Activated T-cell treated with anti-CD3 and anti-CD28 coated beads, Interleukin-2, amount 50 U/mL, for 72 hours (primary cell): ENCODE results near the gene ETFBKMT. TPM values are rescaled to one million over a fixed set of nuclear protein-coding genes. Genes with fewer than 3 reads are reported as not detected.
"Not testable (repeated sequence)": the region's sequence is repeated elsewhere in the genome, so short reads cannot be mapped to it uniquely, and the experiment has no call there.

Experiments used
- ATAC-seq, 2 donors: fragments of 150-1000 bp; cut with Tn5 transposase; replicated peaks in 1 of 2; 2 replicates each; pipeline ENCODE4 v1.10.0; 2021; ENCODE audit warnings: moderate library complexity in 2 of 2, mild to moderate bottlenecking in 1 of 2
- DNase-seq, 2 donors: peaks; one replicate each; pipeline ENCODE4 v3.0.0; 2021 to 2022; ENCODE audit warnings: mixed read lengths in 1 of 2
- H3K27ac Mint-ChIP-seq: one replicate; pipeline ENCODE4 v1.8.0; 2022; ENCODE audit warnings: mild to moderate bottlenecking, moderate library complexity, mixed read lengths
- H3K27me3 Mint-ChIP-seq: one replicate; pipeline ENCODE4 v1.8.0; 2022; ENCODE audit warnings: low read depth, mixed read lengths
- H3K36me3 Mint-ChIP-seq, 2 donors: one replicate each; pipeline ENCODE4 v1.8.0; 2022; ENCODE audit warnings: mixed read lengths in 2 of 2, mild to moderate bottlenecking in 1 of 2; ENCODE audit not compliant: insufficient read depth in 2 of 2
- H3K4me1 Mint-ChIP-seq: one replicate; pipeline ENCODE4 v1.8.0; 2022; ENCODE audit warnings: low read depth, mixed read lengths
- H3K4me3 Mint-ChIP-seq, 2 donors: one replicate each; pipeline ENCODE4 v1.8.0; 2022; ENCODE audit warnings: mild to moderate bottlenecking in 2 of 2, mixed read lengths in 2 of 2, moderate library complexity in 2 of 2
- H3K9me3 Mint-ChIP-seq, 2 donors: one replicate each; pipeline ENCODE4 v1.8.0; 2022; ENCODE audit warnings: mixed read lengths in 2 of 2
- total RNA-seq, 2 donors: library from RNA; stranded (reverse); gene quantifications; one replicate each; pipeline ENCODE4 v1.2.3, GENCODE V29; 2022

ETFBKMT gene
- total RNA-seq, 2 donors from 2014 or later: 1.3 to 2.0 TPM

DNA sequence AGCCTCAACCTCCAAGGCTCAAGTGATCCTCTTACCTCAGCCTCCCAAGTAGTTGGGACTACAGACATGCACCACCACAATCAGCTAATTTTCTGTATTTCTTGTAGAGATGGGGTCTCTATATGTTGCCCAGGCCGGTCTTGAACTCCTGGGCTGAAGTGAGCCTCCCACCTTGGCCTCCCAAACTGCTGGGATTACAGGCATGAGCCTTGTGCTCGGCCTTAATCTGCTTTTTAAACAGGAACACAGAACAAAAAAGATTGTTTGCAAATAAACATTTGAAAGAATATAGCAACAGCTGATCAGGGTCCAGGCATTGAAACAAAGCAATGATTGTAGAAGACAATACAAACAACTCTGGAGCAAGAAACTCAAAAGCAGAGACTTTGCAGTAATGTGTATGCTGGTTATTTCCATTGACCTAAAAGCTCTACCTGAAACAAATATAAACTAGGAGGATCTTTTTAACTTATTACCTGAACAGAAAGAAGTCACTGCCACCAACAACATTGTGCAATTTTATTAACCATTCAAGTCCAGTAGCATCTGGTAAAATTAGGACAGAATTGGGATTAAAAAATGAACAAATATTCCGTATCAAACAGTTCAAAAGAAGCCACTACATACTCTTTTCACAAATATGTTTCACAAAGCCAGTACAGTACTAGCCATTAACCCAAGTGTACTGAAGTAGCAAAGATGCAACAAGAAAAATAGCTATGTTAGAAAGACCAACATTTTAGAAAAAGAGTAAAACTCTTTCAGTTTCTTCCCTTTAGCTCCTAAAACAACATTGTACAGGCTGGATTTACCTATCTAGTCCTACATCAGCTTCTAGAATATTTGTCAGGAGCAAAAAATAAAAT lies 55.2 kb downstream of the ETFBKMT start:
- Mint-ChIP-seq H3K27me3 (no peaks in the 10 kb centered on the region), H3K36me3 (peaks cover 14 to 22% of the 10 kb centered on the region in 2 donors), H3K4me3 (no peak overlapping the region)

GRCh38 chr12:31715283-31715825 lies 55.9 kb downstream of the ETFBKMT start:
- DNase-seq (no peak), ATAC-seq (no peak)
- H3K27me3 Mint-ChIP-seq: no peaks in the 10 kb centered on the region
- no peak overlapping the region for H3K4me3 Mint-ChIP-seq
- H3K27ac Mint-ChIP-seq: no peak overlapping the region
- peaks cover 6 to 11% of the 10 kb centered on the region in 2 donors for H3K9me3 Mint-ChIP-seq
- H3K4me1 Mint-ChIP-seq: no peaks in the 10 kb centered on the region
- peaks cover 11 to 18% of the 10 kb centered on the region in 2 donors for H3K36me3 Mint-ChIP-seq

More for the DNA sequence above, 55.2 kb downstream of the ETFBKMT start:
- no peak overlapping the region for H3K27ac Mint-ChIP-seq
- peaks cover 10 to 12% of the 10 kb centered on the region in 2 donors for H3K9me3 Mint-ChIP-seq
- no peaks in the 10 kb centered on the region for H3K4me1 Mint-ChIP-seq
- ATAC-seq (no peak), DNase-seq (no peak)

GRCh38 chr12:31716998-31717397 lies 57.5 kb downstream of the ETFBKMT start:
- not testable (repeated sequence) for H3K4me1 Mint-ChIP-seq, H3K27me3 Mint-ChIP-seq, H3K27ac Mint-ChIP-seq, H3K4me3 Mint-ChIP-seq, ATAC-seq, DNase-seq, H3K9me3 Mint-ChIP-seq
- peaks cover 11 to 20% of the 10 kb centered on the region in 2 donors for H3K36me3 Mint-ChIP-seq

- not testable (repeated sequence) for H3K27ac Mint-ChIP-seq, DNase-seq, ATAC-seq, H3K9me3 Mint-ChIP-seq, H3K27me3 Mint-ChIP-seq, H3K4me3 Mint-ChIP-seq
- peaks cover 13 to 21% of the 10 kb centered on the region in 2 donors for H3K36me3 Mint-ChIP-seq
- H3K4me1 Mint-ChIP-seq: peaks cover 25% of the 10 kb centered on the region
These were observed 59.2 kb downstream of the ETFBKMT start for GRCh38 chr12:31718542-31719198.

- Mint-ChIP-seq H3K27me3 (no peaks in the 10 kb centered on the region), H3K4me3 (peak overlapping the region; percentile 32 to 44), H3K9me3 (peaks cover 5 to 7% of the 10 kb centered on the region in 2 donors), H3K36me3 (peaks cover 11 to 26% of the 10 kb centered on the region in 2 donors), H3K27ac (peak overlapping the region; percentile 16), H3K4me1 (peaks cover 48% of the 10 kb centered on the region)
- DNase-seq (no peak), ATAC-seq (no peak)
These were observed 63.1 kb downstream of the ETFBKMT start for GRCh38 chr12:31722580-31722979.

Other genes starting within 250 kb of the ETFBKMT start
- gene DENND5B, start 68.6 kb upstream of the ETFBKMT start, total RNA-seq: under 1 TPM; 0.76 to 0.77 TPM
- 1 to 10 TPM; 4.2 to 4.5 TPM for gene AMN1, start 69.3 kb downstream of the ETFBKMT start, total RNA-seq